Mammary epithelial cell (primary cell): ENCODE results near the gene NRROS.

Experiments
- EZH2 ChIP-seq: IDR thresholded peaks from 2 replicates; pipeline ENCODE4 v1.6.1; 2012; ENCODE audit warnings: low read length, inconsistent platforms, borderline replicate concordance
- TF ChIP-seq, protein P1 (sequence below), 2 donors: IDR thresholded peaks in 1 of 2; conservative IDR thresholded peaks in 1 of 2; 2 replicates each; pipeline ENCODE4 v1.5.1; 2011 to 2012; ENCODE audit warnings: inconsistent platforms in 2 of 2, low read length in 2 of 2, mild to moderate bottlenecking in 2 of 2, control low read depth in 1 of 2, low read depth in 1 of 2; ENCODE audit not compliant: insufficient read depth in 1 of 2; ENCODE audit errors: extremely low read depth in 1 of 2

DNA sequence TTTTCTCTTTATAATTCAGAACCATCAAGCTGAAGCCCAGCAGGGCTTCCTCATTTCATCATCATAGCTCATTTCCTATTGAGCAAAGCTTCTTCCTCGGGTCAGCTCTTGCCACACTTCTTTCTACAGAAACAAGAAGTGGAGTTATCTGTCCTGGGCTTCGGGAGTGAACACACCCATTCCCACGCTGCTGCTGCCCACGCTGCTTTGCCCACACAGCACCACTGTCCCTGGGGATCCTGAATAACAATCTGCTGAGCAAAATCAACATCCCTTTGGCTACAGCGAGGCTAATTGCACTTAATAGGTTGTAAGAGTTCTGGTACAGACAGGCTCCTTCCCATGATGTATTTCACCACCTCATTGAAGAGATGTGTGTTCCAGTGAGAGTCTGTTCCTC lies 48.9 kb downstream of the NRROS start:
- TF ChIP-seq EZH2: no peak
- TF ChIP-seq, protein P1, sequence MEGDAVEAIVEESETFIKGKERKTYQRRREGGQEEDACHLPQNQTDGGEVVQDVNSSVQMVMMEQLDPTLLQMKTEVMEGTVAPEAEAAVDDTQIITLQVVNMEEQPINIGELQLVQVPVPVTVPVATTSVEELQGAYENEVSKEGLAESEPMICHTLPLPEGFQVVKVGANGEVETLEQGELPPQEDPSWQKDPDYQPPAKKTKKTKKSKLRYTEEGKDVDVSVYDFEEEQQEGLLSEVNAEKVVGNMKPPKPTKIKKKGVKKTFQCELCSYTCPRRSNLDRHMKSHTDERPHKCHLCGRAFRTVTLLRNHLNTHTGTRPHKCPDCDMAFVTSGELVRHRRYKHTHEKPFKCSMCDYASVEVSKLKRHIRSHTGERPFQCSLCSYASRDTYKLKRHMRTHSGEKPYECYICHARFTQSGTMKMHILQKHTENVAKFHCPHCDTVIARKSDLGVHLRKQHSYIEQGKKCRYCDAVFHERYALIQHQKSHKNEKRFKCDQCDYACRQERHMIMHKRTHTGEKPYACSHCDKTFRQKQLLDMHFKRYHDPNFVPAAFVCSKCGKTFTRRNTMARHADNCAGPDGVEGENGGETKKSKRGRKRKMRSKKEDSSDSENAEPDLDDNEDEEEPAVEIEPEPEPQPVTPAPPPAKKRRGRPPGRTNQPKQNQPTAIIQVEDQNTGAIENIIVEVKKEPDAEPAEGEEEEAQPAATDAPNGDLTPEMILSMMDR (conservative IDR thresholded peaks at IDR 0.05 in 1 of 2, IDR thresholded peaks at IDR 0.05 in 1 of 2; ENCODE audit: extremely low read depth in 1 of 2, insufficient read depth in 1 of 2, low read depth in 1 of 2, low read length in 2 of 2): no peak
